SK-N-SH (cell line): ENCODE data around the gene C9orf43.

Experiments
- CHD2 ChIP-seq: fragments of 150-350 bp; IDR thresholded peaks from 2 replicates; pipeline ENCODE4 v1.6.1; 2018; ENCODE audit warnings: low read length; ENCODE audit not compliant: partially characterized antibody
- CTCF ChIP-seq: fragments of 200-600 bp; sonication (generic); IDR thresholded peaks from 2 replicates; pipeline ENCODE4 v1.6.1; 2017; ENCODE audit warnings: antibody characterized with exemption, mild to moderate bottlenecking, moderate library complexity
- EP300 ChIP-seq, 2 experiments: IDR thresholded peaks; 2 replicates each; pipeline versions ENCODE4 v1.4.0 to v1.6.1; 2012; ENCODE audit warnings: borderline replicate concordance in 1 of 2, low read depth in 1 of 2, low read length in 1 of 2
- NFIC ChIP-seq: IDR thresholded peaks from 2 replicates; pipeline ENCODE4 v1.4.0; 2012; ENCODE audit warnings: borderline replicate concordance
- NRF1 ChIP-seq: IDR thresholded peaks from 2 replicates; pipeline ENCODE4 v1.6.1; 2012; ENCODE audit warnings: low read depth, mild to moderate bottlenecking, low read length

GRCh38 chr9:113428062-113428615 lies 17.6 kb downstream of the C9orf43 start:
- TF ChIP-seq CTCF (no peak), NRF1 (no peak), CHD2 (no peak), NFIC (no peak), EP300 (IDR thresholded peaks at IDR 0.05; ENCODE audit: borderline replicate concordance in 1 of 2, low read depth in 1 of 2, low read length in 1 of 2) (no peak)
